HepG2 (cell line): Measurements from ENCODE around the gene RABEPK. TPM values are rescaled to one million over a fixed set of nuclear protein-coding genes. Genes with fewer than 3 reads are reported as not detected.

Experiments
- ARID3A ChIP-seq: IDR thresholded peaks from 2 replicates; pipeline ENCODE4 v1.6.1; 2012; ENCODE audit warnings: low read depth, low read length, improper control_type of control experiment
- ATRX ChIP-seq: sonication (generic); formaldehyde crosslinking; IDR thresholded peaks from 2 replicates; pipeline ENCODE4 v1.4.0; 2020; ENCODE audit warnings: missing genetic modification reagents, borderline replicate concordance
- BCLAF1 ChIP-seq: fragments of 450-650 bp; IDR thresholded peaks from 2 replicates; pipeline ENCODE4 v1.6.1; 2017; ENCODE audit warnings: mild to moderate bottlenecking
- EZH2 ChIP-seq: conservative IDR thresholded peaks from 2 replicates; pipeline ENCODE4 v1.6.1; 2012; ENCODE audit warnings: mild to moderate bottlenecking, low read depth, low read length, moderate library complexity
- FLYWCH1 ChIP-seq: sonication (generic); formaldehyde crosslinking; IDR thresholded peaks from 2 replicates; pipeline ENCODE4 v1.8.1; 2023; ENCODE audit warnings: mild to moderate bottlenecking, missing genetic modification reagents
- HNRNPK ChIP-seq: fragments of 200-400 bp; formaldehyde crosslinking; IDR thresholded peaks from 2 replicates; pipeline ENCODE4 v1.6.1; 2018; ENCODE audit warnings: low read length, low read depth, moderate library complexity, mild to moderate bottlenecking; ENCODE audit not compliant: poor library complexity, severe bottlenecking
- KDM5A ChIP-seq: fragments of 200-600 bp; sonication (generic); IDR thresholded peaks from 2 replicates; pipeline ENCODE4 v1.7.0; 2018; ENCODE audit warnings: antibody characterized with exemption, mild to moderate bottlenecking, low read length, borderline replicate concordance
- KMT2A ChIP-seq: sonication (generic); formaldehyde crosslinking; IDR thresholded peaks from 2 replicates; pipeline ENCODE4 v1.4.0; 2020; ENCODE audit warnings: missing genetic modification reagents
- MEIS1 ChIP-seq: sonication (generic); formaldehyde crosslinking; IDR thresholded peaks from 2 replicates; pipeline ENCODE4 v1.9.0; 2021; ENCODE audit warnings: mild to moderate bottlenecking, missing genetic modification reagents, moderate library complexity, borderline replicate concordance
- NRL ChIP-seq: sonication (generic); formaldehyde crosslinking; IDR thresholded peaks from 2 replicates; pipeline ENCODE4 v1.5.0; 2020; ENCODE audit warnings: missing genetic modification reagents, mild to moderate bottlenecking, moderate library complexity, borderline replicate concordance
- PRDM10 ChIP-seq: sonication (generic); formaldehyde crosslinking; IDR thresholded peaks from 2 replicates; pipeline ENCODE4 v1.4.0; 2020; ENCODE audit warnings: low read depth, missing genetic modification reagents
- WIZ ChIP-seq: sonication (generic); formaldehyde crosslinking; IDR thresholded peaks from 2 replicates; pipeline ENCODE4 v1.5.1; 2020; ENCODE audit warnings: mild to moderate bottlenecking, missing genetic modification reagents
- ZBTB43 ChIP-seq: sonication (generic); formaldehyde crosslinking; conservative IDR thresholded peaks from 2 replicates; pipeline ENCODE4 v1.4.0; 2020; ENCODE audit warnings: missing genetic modification reagents
- ZNF446 ChIP-seq: sonication (generic); formaldehyde crosslinking; IDR thresholded peaks from 2 replicates; pipeline ENCODE4 v1.5.0; 2020; ENCODE audit warnings: mild to moderate bottlenecking, missing genetic modification reagents
- ZNF468 ChIP-seq: sonication (generic); formaldehyde crosslinking; IDR thresholded peaks from 2 replicates; pipeline ENCODE4 v1.8.0; 2022; ENCODE audit warnings: mild to moderate bottlenecking, moderate library complexity, missing genetic modification reagents
- ZNF678 ChIP-seq: sonication (generic); formaldehyde crosslinking; IDR thresholded peaks from 2 replicates; pipeline ENCODE4 v1.4.0; 2020; ENCODE audit warnings: mild to moderate bottlenecking, missing genetic modification reagents
- ZNF749 ChIP-seq: sonication (generic); formaldehyde crosslinking; IDR thresholded peaks from 2 replicates; pipeline ENCODE4 v1.8.0; 2022; ENCODE audit warnings: mild to moderate bottlenecking, missing genetic modification reagents, moderate library complexity, borderline replicate concordance
- ZNF83 ChIP-seq: sonication (generic); formaldehyde crosslinking; IDR thresholded peaks from 2 replicates; pipeline ENCODE4 v1.4.0; 2020; ENCODE audit warnings: missing genetic modification reagents, mild to moderate bottlenecking, borderline replicate concordance
- polyA plus RNA-seq, 8 experiments: library from polyadenylated mRNA; depleted of rRNA in 3 of 8; stranded (reverse) in 7 of 8; unstranded in 1 of 8; fragments of >200 nt; fragmentation: Illumina TruSeq in 4 of 8; extraction: Trizol in 4 of 8; gene quantifications; 2 replicates each; pipeline versions ENCODE4 v1.2.1 to v1.2.3, GENCODE V29; 2011 to 2016; ENCODE audit warnings: low read depth in 4 of 8, missing spikeins in 1 of 8, mixed read lengths in 1 of 8; ENCODE audit not compliant: insufficient read depth in 1 of 8
- total RNA-seq, 5 experiments: library from RNA; depleted of rRNA; stranded (reverse); fragments of >200 nt; fragmentation: Illumina TruSeq; extraction: Trizol; gene quantifications; 2 replicates each; pipeline ENCODE4 v1.2.3, GENCODE V29; 2016; ENCODE audit warnings: low read depth in 1 of 5

Gene RABEPK
- total and polyA plus RNA-seq, 2 of the 13 experiments (the other 11 are each of a cell fraction or from before 2014, with no cell fraction given): 75.5 to 90.0 TPM

- TF ChIP-seq ZBTB43 (CRISPR knock-in tag): peak; percentile 20; the same call in 1 of the 2 replicates
- TF ChIP-seq ZNF468 (CRISPR knock-in tag): 0 out of 2 replicates have a peak, but pooled peaks have one; percentile 80
- TF ChIP-seq MEIS1 (CRISPR knock-in tag): 0 out of 2 replicates have a peak, but pooled peaks have one; percentile 37
- TF ChIP-seq FLYWCH1 (CRISPR knock-in tag): no peak
- TF ChIP-seq ZNF749: peak; percentile 48; the same call in 1 of the 2 replicates
- no peak for TF ChIP-seq BCLAF1
- no peak for TF ChIP-seq PRDM10 (CRISPR knock-in tag)
- TF ChIP-seq KDM5A: no peak; the same call in 1 of the 2 replicates
- TF ChIP-seq KMT2A: peak; percentile 82
- TF ChIP-seq ZNF446 (CRISPR knock-in tag): peak; percentile 76
- TF ChIP-seq ZNF83: 0 out of 2 replicates have a peak, but pooled peaks have one; percentile 18
- peak; percentile 46; the same call in 1 of the 2 replicates for TF ChIP-seq WIZ
- 0 out of 2 replicates have a peak, but pooled peaks have one; percentile 17 for TF ChIP-seq ZNF678
- TF ChIP-seq ATRX (CRISPR knock-in tag): no peak
- no peak for TF ChIP-seq EZH2
- no peak for TF ChIP-seq HNRNPK
- TF ChIP-seq NRL (CRISPR knock-in tag): peak; percentile 77
- TF ChIP-seq ARID3A: no peak
Measured at GRCh38 chr9:125241000-125241862, 40.9 kb downstream of the RABEPK start, which contains the start of gene HSPA5 (continued).
